Pancreas (tissue), 10 donors: ENCODE measurements around the gene GSTA4. TPM values are rescaled to one million over a fixed set of nuclear protein-coding genes. Genes with fewer than 3 reads are reported as not detected.

Experiments used
- ATAC-seq, 4 donors: fragments of 200-7000 bp; cut with Tn5 transposase; one replicate each; pipeline versions ENCODE4 v1.8.0 to v1.9.1; 2020; ENCODE audit warnings: mild to moderate bottlenecking in 4 of 4, moderate library complexity in 4 of 4
- DNase-seq, 6 donors: peaks; one replicate each; pipeline ENCODE4 v3.0.0-alpha.2; 2020
- FAIRE-seq: peaks from 2 replicates; lab custom pipeline; 2012; peaks lifted over from hg19 to GRCh38; lab: Jason Lieb, UNC
- H3K27ac ChIP-seq, 4 donors: fragments of 200-600 bp; sonication (generic); 1 replicate in 3 of 4; 2 replicates in 1 of 4; pipeline versions ENCODE4 v1.5.0 to v1.8.0; 2020
- H3K27me3 ChIP-seq, 4 donors: fragments of 200-600 bp; one replicate each; pipeline ENCODE4 v1.8.0; 2021
- H3K36me3 ChIP-seq, 3 donors: fragments of 200-600 bp; sonication (generic) in 1 of 3; one replicate each; pipeline versions ENCODE4 v1.5.0 to v1.8.0; 2020 to 2021
- H3K4me1 ChIP-seq, 3 donors: fragments of 200-600 bp; one replicate each; pipeline ENCODE4 v1.8.0; 2021
- H3K4me3 ChIP-seq, 4 donors: fragments of 200-600 bp; sonication (generic) in 2 of 4; one replicate each; pipeline versions ENCODE4 v1.5.0 to v1.8.0; 2020 to 2021
- H3K9me3 ChIP-seq, 4 donors: fragments of 200-600 bp; one replicate each; pipeline ENCODE4 v1.8.0; 2021
- WGBS, 2 donors: extraction: QIAGEN DNeasy Blood & Tissue Kit; methylation state at CpG; one replicate each; pipeline ENCODE4 v1.1.7; 2013; 5-methylcytosine and 5-hydroxymethylcytosine counted together
- intact Hi-C, 3 donors: fragments of 100-400 bp; cut with DNase I; formaldehyde crosslinking; loops; one replicate each; pipeline versions ENCODE4 v1.11.1 to v1.14.2; 2022
- polyA plus RNA-seq, 2 donors: library from polyadenylated mRNA; stranded (reverse); fragments of 200-250 nt; gene quantifications; one replicate each; pipeline ENCODE4 v1.2.3, GENCODE V29; 2013
- total RNA-seq, 6 donors: library from RNA; stranded (reverse); fragmentation: NEBNext Ultra II Directional in 4 of 6; extraction: Animal tissue kit (Norgen Biotek cat#: 25700) in 4 of 6; gene quantifications; one replicate each; pipeline versions ENCODE4 v1.2.1 to v1.2.4, GENCODE V29; 2021 to 2023
- TF ChIP-seq, protein P1 (sequence below), 4 donors: fragments of 200-600 bp; sonication (generic) in 3 of 4; IDR thresholded peaks; one replicate each; pipeline versions ENCODE4 v1.5.0 to v1.8.0; 2021; ENCODE audit warnings: antibody characterized with exemption in 4 of 4
- donor health status: healthy with polysubstance abuse.
- donor health status: DM: no; HTN: no; CAD: no; lungs with moderate emphysema.
- donor health status: DM: no; HTN: no; CAD: no.
- donor health status: control.
- donor health status: control.
- donor health status: Bipolar disorder and iron deficiency.
- donor health status: DM: yes; HTN: yes; CAD: no.
- donor health status: DM: no; HTN: no; CAD: no.
- donor health status: DM: no; HTN: no; CAD: no.
- donor health status: DM: yes; HTN: yes; CAD: no.

The GSTA4 gene
- total and polyA plus RNA-seq, 8 donors, result 11.0 to 33.3 (median 14.5) TPM

DNA sequence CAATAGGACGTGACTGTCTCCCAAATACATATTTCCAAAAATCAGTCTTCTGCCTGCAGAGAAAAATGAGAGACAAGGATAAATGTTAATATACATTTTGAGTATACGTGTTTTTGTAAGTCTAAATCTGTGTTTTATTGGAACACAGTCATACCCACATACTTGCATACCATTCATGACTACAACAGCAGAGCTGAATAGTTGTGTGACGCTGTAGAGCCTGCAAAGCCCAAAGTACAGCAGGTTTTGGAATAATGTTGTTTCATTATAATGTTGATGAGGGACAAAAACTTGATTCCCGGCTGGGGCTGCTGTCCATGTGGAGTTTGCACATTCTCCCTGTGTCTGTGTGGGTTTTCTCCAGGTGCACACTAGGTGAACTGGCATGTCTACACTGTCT is 46.3 kb upstream of the GSTA4 start:
- TF ChIP-seq, protein P1, sequence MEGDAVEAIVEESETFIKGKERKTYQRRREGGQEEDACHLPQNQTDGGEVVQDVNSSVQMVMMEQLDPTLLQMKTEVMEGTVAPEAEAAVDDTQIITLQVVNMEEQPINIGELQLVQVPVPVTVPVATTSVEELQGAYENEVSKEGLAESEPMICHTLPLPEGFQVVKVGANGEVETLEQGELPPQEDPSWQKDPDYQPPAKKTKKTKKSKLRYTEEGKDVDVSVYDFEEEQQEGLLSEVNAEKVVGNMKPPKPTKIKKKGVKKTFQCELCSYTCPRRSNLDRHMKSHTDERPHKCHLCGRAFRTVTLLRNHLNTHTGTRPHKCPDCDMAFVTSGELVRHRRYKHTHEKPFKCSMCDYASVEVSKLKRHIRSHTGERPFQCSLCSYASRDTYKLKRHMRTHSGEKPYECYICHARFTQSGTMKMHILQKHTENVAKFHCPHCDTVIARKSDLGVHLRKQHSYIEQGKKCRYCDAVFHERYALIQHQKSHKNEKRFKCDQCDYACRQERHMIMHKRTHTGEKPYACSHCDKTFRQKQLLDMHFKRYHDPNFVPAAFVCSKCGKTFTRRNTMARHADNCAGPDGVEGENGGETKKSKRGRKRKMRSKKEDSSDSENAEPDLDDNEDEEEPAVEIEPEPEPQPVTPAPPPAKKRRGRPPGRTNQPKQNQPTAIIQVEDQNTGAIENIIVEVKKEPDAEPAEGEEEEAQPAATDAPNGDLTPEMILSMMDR (IDR thresholded peaks at IDR 0.05), result no peak
- Histone ChIP-seq H3K27me3 (no peaks in the 10 kb centered on the region), H3K36me3 (peaks cover 0 to 10% (median 8%) of the 10 kb centered on the region in 3 donors), H3K27ac (no peak overlapping the region), H3K4me3 (no peak overlapping the region), H3K9me3 (no peaks in the 10 kb centered on the region), H3K4me1 (no peaks in the 10 kb centered on the region)
- WGBS, 2 donors, result 89 to 93% methylated on average over 4 of the region's 4 CpGs
- no peak for DNase-seq
- FAIRE-seq, result no peak
- no peak for ATAC-seq
- intact Hi-C loops, result no loop called here

DNA sequence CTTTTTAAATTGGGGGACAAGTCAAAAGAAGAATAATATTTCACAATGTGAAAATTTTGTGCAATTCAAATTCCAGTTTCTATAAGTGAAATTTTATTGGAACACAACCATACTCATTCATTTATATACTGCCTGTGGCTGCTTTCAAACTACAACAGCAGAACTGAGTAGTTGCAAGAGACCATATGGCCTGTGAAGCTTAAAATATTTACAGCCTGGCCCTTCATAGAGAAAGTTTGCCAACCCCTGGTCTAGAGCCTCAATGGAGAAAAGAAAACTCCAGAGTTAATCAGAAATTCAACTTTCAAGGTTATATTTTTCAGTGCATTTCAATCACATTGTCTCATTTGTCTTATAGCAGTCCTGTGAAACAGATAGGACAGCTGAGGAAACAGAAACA is 43.5 kb upstream of the GSTA4 start:
- no peak overlapping the region for H3K27ac ChIP-seq
- H3K4me3 ChIP-seq, result no peak overlapping the region
- FAIRE-seq (no peak), ATAC-seq (no peak), DNase-seq (no peak)
- no peaks in the 10 kb centered on the region for H3K4me1 ChIP-seq
- H3K9me3 ChIP-seq, result no peaks in the 10 kb centered on the region
- intact Hi-C loops, result no loop called here
- TF ChIP-seq, protein P1 (IDR thresholded peaks at IDR 0.05), result no peak
- no peaks in the 10 kb centered on the region for H3K27me3 ChIP-seq
- peaks cover 0 to 26% (median 14%) of the 10 kb centered on the region in 3 donors for H3K36me3 ChIP-seq

DNA sequence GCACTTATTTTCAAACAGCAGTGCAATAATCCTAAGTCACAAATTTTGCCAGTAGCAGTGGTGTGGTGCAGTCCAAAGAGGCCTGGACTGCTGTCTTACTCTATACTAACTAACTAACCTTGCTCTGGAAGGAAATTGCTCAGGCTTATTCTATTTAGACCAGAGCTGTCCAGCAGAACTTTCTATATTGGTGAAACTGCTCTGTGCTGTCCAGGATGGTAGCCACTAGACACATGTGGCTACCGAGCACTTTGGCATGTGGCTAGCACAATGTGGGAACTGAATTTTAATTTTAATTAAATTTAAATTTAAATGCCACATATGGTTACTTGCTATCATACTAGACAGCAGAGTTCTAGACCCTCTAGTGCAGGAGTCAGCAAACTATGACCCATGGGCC is 43.1 kb upstream of the GSTA4 start:
- 41 to 97% methylated on average over 1 of the region's 1 CpG for WGBS, 2 donors
- peaks cover 0 to 27% (median 14%) of the 10 kb centered on the region in 3 donors for H3K36me3 ChIP-seq

DNA sequence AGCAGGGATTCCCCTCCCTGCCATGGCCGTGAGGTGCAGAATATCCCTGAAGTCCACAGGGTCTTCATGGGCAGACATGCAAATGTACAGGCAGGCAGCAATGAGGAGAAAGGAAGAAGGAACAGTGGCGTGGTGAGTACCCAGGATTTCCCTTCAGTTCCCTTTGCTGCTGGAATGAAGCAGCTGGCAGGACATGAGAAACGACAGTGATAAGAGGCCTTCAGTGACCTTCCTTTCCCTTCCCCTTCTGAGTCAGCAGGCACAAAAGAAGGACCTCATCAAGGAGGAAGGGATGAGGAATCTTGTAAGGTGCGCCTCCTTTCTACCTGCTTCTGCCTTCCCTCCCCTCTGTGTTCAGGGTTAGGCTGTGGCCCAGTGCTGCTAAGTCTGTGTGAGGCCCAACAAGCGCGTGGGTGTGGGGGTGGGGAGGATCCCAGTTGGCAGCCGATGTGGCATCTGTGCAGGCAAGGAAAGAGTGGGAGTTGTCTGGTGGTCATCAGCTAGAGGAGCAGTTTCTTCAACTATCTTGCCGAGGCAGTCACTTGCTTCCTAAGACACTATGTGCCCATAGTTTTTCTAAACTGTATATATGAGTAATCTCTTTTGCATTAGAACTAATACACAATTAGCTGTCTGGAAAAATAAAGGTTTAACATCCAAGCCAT is 40.6 kb upstream of the GSTA4 start:
- TF ChIP-seq, protein P1 (IDR thresholded peaks at IDR 0.05), result no peak
- H3K27me3 ChIP-seq, result no peaks in the 10 kb centered on the region
- H3K36me3 ChIP-seq, result peaks cover 0 to 30% (median 14%) of the 10 kb centered on the region in 3 donors
- no peak for FAIRE-seq
- 86 to 90% methylated on average over 8 of the region's 8 CpGs for WGBS, 2 donors
- H3K4me3 ChIP-seq, result no peak overlapping the region
- H3K27ac ChIP-seq, result no peak overlapping the region
- H3K4me1 ChIP-seq, result no peaks in the 10 kb centered on the region
- no peak for DNase-seq
- ATAC-seq, result no peak
- intact Hi-C loops, result no loop called here
- no peaks in the 10 kb centered on the region for H3K9me3 ChIP-seq

More for the DNA sequence above, 43.1 kb upstream of the GSTA4 start:
- Histone ChIP-seq H3K9me3 (no peaks in the 10 kb centered on the region), H3K4me1 (no peaks in the 10 kb centered on the region), H3K27ac (no peak overlapping the region), H3K27me3 (no peaks in the 10 kb centered on the region), H3K4me3 (no peak overlapping the region)
- intact Hi-C loops, result no loop called here
- no peak for FAIRE-seq
- no peak for ATAC-seq
- no peak for DNase-seq
- TF ChIP-seq, protein P1 (IDR thresholded peaks at IDR 0.05), result no peak

DNA sequence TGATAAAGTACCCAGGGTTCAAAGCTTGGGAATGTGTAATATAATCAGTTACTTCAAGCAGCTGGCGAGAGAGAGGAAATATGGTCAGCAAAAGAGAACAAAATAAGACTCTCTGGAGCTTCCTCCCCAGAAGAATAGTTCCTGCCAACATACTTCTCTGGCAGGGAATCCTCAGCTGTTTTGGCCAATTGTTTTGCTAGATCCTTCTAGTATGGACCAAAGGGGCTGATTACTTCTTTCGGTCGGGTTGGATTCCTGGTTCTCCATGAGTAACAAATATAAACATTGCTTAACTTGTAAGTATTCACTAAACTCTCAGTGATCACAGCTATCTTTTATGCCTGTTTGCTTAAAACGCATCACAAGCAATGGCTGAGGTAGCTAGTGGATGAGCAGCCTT is 38.7 kb upstream of the GSTA4 start:
- Histone ChIP-seq H3K4me1 (no peaks in the 10 kb centered on the region), H3K27ac (no peak overlapping the region), H3K9me3 (no peaks in the 10 kb centered on the region), H3K36me3 (peaks cover 0 to 32% (median 6%) of the 10 kb centered on the region in 3 donors), H3K4me3 (no peak overlapping the region), H3K27me3 (no peaks in the 10 kb centered on the region)
- DNase-seq, result no peak
- TF ChIP-seq, protein P1 (IDR thresholded peaks at IDR 0.05), result no peak
- intact Hi-C loops, result no loop called here
- FAIRE-seq, result no peak
- 78 to 80% methylated on average over 4 of the region's 4 CpGs for WGBS, 2 donors
- peak in 2 of 4 donors; percentile 26 to 51 for ATAC-seq
